ENCODE measurements around the gene ANKRD24.
A peak's percentile ranks its signal among the peaks of the same experiment; 100 is the strongest.

Gene ANKRD24

DNA sequence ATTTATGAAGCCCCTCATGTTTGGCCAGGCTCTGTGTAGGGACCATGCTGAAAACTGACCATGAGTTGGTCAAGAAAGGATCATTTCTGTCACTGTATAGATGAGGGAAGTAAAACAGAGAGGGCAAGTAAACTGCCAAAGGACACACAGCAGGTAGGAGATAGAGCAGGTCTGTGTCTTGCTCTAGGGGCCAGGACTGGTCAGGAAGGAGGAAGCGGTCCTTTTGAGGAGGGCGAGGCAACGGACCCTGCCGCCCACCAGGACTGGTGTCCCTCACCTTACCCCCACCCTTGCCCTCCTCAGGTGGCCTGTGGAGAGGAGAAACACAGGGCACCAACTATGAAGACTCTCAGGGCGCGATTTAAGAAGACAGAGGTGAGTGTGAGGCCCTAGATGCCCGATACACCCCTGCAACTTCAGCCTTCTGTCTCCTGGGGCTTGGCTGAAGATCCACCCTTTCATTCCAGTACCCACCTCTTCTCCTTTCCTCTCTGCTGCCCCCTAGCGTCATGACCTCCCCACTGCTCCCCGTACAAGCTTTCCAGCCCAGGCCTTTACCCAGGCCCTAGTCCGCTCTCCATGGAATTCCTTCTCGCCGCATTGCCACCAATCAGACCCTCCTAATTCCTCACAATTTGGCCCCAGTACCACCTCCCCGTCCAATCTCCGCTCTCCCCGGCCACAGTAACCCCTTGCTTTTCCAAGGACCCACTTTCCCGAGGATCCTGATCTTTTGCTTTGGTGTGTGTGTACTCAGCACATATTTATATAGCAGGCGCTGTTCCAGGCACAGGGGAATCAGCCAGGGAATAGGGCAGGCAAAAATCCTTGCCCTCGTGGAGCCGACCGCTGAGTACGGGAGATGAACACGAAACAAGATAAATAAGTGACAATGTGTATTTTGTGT, 3.9 kb downstream of the ANKRD24 start (continued):
- TF ChIP-seq, protein P1, sequence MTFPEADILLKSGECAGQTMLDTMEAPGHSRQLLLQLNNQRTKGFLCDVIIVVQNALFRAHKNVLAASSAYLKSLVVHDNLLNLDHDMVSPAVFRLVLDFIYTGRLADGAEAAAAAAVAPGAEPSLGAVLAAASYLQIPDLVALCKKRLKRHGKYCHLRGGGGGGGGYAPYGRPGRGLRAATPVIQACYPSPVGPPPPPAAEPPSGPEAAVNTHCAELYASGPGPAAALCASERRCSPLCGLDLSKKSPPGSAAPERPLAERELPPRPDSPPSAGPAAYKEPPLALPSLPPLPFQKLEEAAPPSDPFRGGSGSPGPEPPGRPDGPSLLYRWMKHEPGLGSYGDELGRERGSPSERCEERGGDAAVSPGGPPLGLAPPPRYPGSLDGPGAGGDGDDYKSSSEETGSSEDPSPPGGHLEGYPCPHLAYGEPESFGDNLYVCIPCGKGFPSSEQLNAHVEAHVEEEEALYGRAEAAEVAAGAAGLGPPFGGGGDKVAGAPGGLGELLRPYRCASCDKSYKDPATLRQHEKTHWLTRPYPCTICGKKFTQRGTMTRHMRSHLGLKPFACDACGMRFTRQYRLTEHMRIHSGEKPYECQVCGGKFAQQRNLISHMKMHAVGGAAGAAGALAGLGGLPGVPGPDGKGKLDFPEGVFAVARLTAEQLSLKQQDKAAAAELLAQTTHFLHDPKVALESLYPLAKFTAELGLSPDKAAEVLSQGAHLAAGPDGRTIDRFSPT (tag by site-specific recombination; IDR thresholded peaks at IDR 0.05), result 0 out of 2 replicates have a peak, but pooled peaks have one; percentile 37
- TF ChIP-seq, protein P2, sequence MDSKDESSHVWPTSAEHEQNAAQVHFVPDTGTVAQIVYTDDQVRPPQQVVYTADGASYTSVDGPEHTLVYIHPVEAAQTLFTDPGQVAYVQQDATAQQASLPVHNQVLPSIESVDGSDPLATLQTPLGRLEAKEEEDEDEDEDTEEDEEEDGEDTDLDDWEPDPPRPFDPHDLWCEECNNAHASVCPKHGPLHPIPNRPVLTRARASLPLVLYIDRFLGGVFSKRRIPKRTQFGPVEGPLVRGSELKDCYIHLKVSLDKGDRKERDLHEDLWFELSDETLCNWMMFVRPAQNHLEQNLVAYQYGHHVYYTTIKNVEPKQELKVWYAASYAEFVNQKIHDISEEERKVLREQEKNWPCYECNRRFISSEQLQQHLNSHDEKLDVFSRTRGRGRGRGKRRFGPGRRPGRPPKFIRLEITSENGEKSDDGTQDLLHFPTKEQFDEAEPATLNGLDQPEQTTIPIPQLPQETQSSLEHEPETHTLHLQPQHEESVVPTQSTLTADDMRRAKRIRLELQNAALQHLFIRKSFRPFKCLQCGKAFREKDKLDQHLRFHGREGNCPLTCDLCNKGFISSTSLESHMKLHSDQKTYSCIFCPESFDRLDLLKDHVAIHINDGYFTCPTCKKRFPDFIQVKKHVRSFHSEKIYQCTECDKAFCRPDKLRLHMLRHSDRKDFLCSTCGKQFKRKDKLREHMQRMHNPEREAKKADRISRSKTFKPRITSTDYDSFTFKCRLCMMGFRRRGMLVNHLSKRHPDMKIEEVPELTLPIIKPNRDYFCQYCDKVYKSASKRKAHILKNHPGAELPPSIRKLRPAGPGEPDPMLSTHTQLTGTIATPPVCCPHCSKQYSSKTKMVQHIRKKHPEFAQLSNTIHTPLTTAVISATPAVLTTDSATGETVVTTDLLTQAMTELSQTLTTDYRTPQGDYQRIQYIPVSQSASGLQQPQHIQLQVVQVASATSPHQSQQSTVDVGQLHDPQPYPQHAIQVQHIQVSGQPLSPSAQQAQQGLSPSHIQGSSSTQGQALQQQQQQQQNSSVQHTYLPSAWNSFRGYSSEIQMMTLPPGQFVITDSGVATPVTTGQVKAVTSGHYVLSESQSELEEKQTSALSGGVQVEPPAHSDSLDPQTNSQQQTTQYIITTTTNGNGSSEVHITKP (tag by site-specific recombination; IDR thresholded peaks at IDR 0.05), result peak; percentile 97
- TF ChIP-seq ZNF664 (tag by site-specific recombination; IDR thresholded peaks at IDR 0.05) (peak; percentile 65; the same call in 1 of the 2 replicates), FEZF1 (tag by site-specific recombination; IDR thresholded peaks at IDR 0.05) (no peak), ZNF211 (tag by site-specific recombination; IDR thresholded peaks at IDR 0.05; ENCODE audit: low read depth) (no peak), ZNF768 (tag by site-specific recombination; IDR thresholded peaks at IDR 0.05) (peak; percentile 87; the same call in 1 of the 2 replicates), ZNF654 (tag by site-specific recombination; IDR thresholded peaks at IDR 0.05; ENCODE audit: low read depth) (peak; percentile 87), SP3 (tag by site-specific recombination; IDR thresholded peaks at IDR 0.05) (no peak), SP2 (tag by site-specific recombination; IDR thresholded peaks at IDR 0.05) (peak; percentile 23; the same call in 1 of the 2 replicates), ZNF600 (tag by site-specific recombination; IDR thresholded peaks at IDR 0.05) (peak; percentile 58; the same call in 1 of the 2 replicates), KLF8 (tag by site-specific recombination; IDR thresholded peaks at IDR 0.05) (peak; percentile 51; the same call in 1 of the 2 replicates), ZNF350 (tag by site-specific recombination; IDR thresholded peaks at IDR 0.05) (no peak), ZNF112 (tag by site-specific recombination; IDR thresholded peaks at IDR 0.05) (no peak)
- TF ChIP-seq, protein P3, sequence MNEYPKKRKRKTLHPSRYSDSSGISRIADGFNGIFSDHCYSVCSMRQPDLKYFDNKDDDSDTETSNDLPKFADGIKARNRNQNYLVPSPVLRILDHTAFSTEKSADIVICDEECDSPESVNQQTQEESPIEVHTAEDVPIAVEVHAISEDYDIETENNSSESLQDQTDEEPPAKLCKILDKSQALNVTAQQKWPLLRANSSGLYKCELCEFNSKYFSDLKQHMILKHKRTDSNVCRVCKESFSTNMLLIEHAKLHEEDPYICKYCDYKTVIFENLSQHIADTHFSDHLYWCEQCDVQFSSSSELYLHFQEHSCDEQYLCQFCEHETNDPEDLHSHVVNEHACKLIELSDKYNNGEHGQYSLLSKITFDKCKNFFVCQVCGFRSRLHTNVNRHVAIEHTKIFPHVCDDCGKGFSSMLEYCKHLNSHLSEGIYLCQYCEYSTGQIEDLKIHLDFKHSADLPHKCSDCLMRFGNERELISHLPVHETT (tag by site-specific recombination; IDR thresholded peaks at IDR 0.05), result peak; percentile 53; the same call in 1 of the 2 replicates
- TF ChIP-seq, protein P4, sequence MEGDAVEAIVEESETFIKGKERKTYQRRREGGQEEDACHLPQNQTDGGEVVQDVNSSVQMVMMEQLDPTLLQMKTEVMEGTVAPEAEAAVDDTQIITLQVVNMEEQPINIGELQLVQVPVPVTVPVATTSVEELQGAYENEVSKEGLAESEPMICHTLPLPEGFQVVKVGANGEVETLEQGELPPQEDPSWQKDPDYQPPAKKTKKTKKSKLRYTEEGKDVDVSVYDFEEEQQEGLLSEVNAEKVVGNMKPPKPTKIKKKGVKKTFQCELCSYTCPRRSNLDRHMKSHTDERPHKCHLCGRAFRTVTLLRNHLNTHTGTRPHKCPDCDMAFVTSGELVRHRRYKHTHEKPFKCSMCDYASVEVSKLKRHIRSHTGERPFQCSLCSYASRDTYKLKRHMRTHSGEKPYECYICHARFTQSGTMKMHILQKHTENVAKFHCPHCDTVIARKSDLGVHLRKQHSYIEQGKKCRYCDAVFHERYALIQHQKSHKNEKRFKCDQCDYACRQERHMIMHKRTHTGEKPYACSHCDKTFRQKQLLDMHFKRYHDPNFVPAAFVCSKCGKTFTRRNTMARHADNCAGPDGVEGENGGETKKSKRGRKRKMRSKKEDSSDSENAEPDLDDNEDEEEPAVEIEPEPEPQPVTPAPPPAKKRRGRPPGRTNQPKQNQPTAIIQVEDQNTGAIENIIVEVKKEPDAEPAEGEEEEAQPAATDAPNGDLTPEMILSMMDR (tag by site-specific recombination; IDR thresholded peaks at IDR 0.05), result peak; percentile 90
- TF ChIP-seq, protein P5, sequence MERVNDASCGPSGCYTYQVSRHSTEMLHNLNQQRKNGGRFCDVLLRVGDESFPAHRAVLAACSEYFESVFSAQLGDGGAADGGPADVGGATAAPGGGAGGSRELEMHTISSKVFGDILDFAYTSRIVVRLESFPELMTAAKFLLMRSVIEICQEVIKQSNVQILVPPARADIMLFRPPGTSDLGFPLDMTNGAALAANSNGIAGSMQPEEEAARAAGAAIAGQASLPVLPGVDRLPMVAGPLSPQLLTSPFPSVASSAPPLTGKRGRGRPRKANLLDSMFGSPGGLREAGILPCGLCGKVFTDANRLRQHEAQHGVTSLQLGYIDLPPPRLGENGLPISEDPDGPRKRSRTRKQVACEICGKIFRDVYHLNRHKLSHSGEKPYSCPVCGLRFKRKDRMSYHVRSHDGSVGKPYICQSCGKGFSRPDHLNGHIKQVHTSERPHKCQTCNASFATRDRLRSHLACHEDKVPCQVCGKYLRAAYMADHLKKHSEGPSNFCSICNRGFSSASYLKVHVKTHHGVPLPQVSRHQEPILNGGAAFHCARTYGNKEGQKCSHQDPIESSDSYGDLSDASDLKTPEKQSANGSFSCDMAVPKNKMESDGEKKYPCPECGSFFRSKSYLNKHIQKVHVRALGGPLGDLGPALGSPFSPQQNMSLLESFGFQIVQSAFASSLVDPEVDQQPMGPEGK (tag by site-specific recombination; IDR thresholded peaks at IDR 0.05), result peak; percentile 45; the same call in 1 of the 2 replicates
- TF ChIP-seq, protein P6, sequence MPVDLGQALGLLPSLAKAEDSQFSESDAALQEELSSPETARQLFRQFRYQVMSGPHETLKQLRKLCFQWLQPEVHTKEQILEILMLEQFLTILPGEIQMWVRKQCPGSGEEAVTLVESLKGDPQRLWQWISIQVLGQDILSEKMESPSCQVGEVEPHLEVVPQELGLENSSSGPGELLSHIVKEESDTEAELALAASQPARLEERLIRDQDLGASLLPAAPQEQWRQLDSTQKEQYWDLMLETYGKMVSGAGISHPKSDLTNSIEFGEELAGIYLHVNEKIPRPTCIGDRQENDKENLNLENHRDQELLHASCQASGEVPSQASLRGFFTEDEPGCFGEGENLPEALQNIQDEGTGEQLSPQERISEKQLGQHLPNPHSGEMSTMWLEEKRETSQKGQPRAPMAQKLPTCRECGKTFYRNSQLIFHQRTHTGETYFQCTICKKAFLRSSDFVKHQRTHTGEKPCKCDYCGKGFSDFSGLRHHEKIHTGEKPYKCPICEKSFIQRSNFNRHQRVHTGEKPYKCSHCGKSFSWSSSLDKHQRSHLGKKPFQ (tag by site-specific recombination; IDR thresholded peaks at IDR 0.05), result 0 out of 2 replicates have a peak, but pooled peaks have one; percentile 21
- TF ChIP-seq, protein P7, sequence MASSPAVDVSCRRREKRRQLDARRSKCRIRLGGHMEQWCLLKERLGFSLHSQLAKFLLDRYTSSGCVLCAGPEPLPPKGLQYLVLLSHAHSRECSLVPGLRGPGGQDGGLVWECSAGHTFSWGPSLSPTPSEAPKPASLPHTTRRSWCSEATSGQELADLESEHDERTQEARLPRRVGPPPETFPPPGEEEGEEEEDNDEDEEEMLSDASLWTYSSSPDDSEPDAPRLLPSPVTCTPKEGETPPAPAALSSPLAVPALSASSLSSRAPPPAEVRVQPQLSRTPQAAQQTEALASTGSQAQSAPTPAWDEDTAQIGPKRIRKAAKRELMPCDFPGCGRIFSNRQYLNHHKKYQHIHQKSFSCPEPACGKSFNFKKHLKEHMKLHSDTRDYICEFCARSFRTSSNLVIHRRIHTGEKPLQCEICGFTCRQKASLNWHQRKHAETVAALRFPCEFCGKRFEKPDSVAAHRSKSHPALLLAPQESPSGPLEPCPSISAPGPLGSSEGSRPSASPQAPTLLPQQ (tag by site-specific recombination; IDR thresholded peaks at IDR 0.05), result 0 out of 2 replicates have a peak, but pooled peaks have one; percentile 8
